Hepatocyte (in vitro differentiated cells): ENCODE data around the gene GORAB. TPM values are rescaled to one million over a fixed set of nuclear protein-coding genes. Genes with fewer than 3 reads are reported as not detected.

Source experiments
- DNase-seq: peaks from one replicate; pipeline ENCODE4 v3.0.0-alpha.2; 2016; ENCODE audit warnings: low spot score
- H2AFZ ChIP-seq: fragments of 200-600 bp; sonication (generic); 2 replicates; pipeline ENCODE4 v1.6.0; 2016; ENCODE audit warnings: antibody characterized with exemption, mild to moderate bottlenecking
- H3K27ac ChIP-seq: fragments of 200-600 bp; sonication (generic); 2 replicates; pipeline ENCODE4 v1.5.1; 2016; ENCODE audit warnings: mild to moderate bottlenecking
- H3K27me3 ChIP-seq: fragments of 200-600 bp; sonication (generic); 2 replicates; pipeline ENCODE4 v1.6.1; 2016
- H3K36me3 ChIP-seq: fragments of 200-600 bp; sonication (generic); replicated peaks from 2 replicates; pipeline ENCODE4 v1.5.1; 2016; ENCODE audit warnings: low read depth; ENCODE audit not compliant: insufficient read depth
- H3K4me1 ChIP-seq: fragments of 200-600 bp; sonication (generic); 2 replicates; pipeline ENCODE4 v1.5.1; 2016; ENCODE audit warnings: mild to moderate bottlenecking, moderate library complexity; ENCODE audit not compliant: insufficient read depth
- H3K4me2 ChIP-seq: fragments of 200-600 bp; sonication (generic); 2 replicates; pipeline ENCODE4 v1.6.0; 2016
- H3K4me3 ChIP-seq: fragments of 200-600 bp; sonication (generic); 2 replicates; pipeline ENCODE4 v1.5.1; 2016; ENCODE audit warnings: mild to moderate bottlenecking
- H3K79me2 ChIP-seq: fragments of 200-600 bp; sonication (generic); 2 replicates; pipeline ENCODE4 v1.6.0; 2017; ENCODE audit warnings: mild to moderate bottlenecking
- H3K9me2 ChIP-seq: fragments of 200-600 bp; sonication (generic); replicated peaks from 2 replicates; pipeline ENCODE4 v1.6.0; 2017; ENCODE audit warnings: mild to moderate bottlenecking; ENCODE audit not compliant: insufficient read depth
- H3K9me3 ChIP-seq: fragments of 200-600 bp; sonication (generic); 2 replicates; pipeline ENCODE4 v1.5.1; 2016; ENCODE audit warnings: low read depth, mild to moderate bottlenecking
- H4K20me1 ChIP-seq: fragments of 200-600 bp; sonication (generic); 2 replicates; pipeline ENCODE4 v1.6.0; 2016; ENCODE audit warnings: mild to moderate bottlenecking; ENCODE audit not compliant: insufficient read depth, poor library complexity, severe bottlenecking
- CTCF ChIP-seq: fragments of 200-600 bp; sonication (generic); IDR thresholded peaks from 2 replicates; pipeline ENCODE4 v1.5.1; 2016; ENCODE audit warnings: antibody characterized with exemption, mild to moderate bottlenecking; ENCODE audit not compliant: poor library complexity
- EZH2 ChIP-seq: fragments of 200-600 bp; sonication (generic); IDR thresholded peaks from 2 replicates; pipeline ENCODE4 v1.6.1; 2016; ENCODE audit warnings: antibody characterized with exemption, mild to moderate bottlenecking, borderline replicate concordance
- EZH2phosphoT487 ChIP-seq: fragments of 200-600 bp; sonication (generic); IDR thresholded peaks from one replicate; pipeline ENCODE4 v1.6.1; 2018; ENCODE audit warnings: antibody characterized with exemption, mild to moderate bottlenecking, low read depth, moderate library complexity; ENCODE audit not compliant: unreplicated experiment, severe bottlenecking
- WGBS: methylation state at CpG from one replicate; pipeline ENCODE4 v1.1.6; 2016; ENCODE audit warnings: low lambda C conversion rate; ENCODE audit errors: missing lambda C conversion rate; 5-methylcytosine and 5-hydroxymethylcytosine counted together
- polyA plus RNA-seq: library from polyadenylated mRNA; unstranded; fragments of >200 nt; fragmentation: Nextera tagmentation; extraction: Ambion mirVana; gene quantifications from 2 replicates; pipeline ENCODE4 v1.2.1, GENCODE V29; 2016
- total RNA-seq: library from RNA; depleted of rRNA; stranded (reverse); fragments of >200 nt; gene quantifications from 2 replicates; pipeline ENCODE4 v1.2.3, GENCODE V29; 2014

GORAB gene
- total and polyA plus RNA-seq, 2 experiments from 2014 or later, result 10.9 to 13.7 TPM

GRCh38 chr1:170578359-170578758 lies 46.4 kb downstream of the GORAB start:
- no peak overlapping the region for H3K4me2 ChIP-seq
- H3K27me3 ChIP-seq, result no peaks in the 10 kb centered on the region
- H3K27ac ChIP-seq, result no peak overlapping the region
- H4K20me1 ChIP-seq, result no peaks in the 10 kb centered on the region
- H3K79me2 ChIP-seq, result no peaks in the 10 kb centered on the region
- H3K9me2 ChIP-seq, result no peaks in the 10 kb centered on the region
- no peak overlapping the region for H3K4me3 ChIP-seq
- DNase-seq, result no peak
- no peaks in the 10 kb centered on the region for H3K4me1 ChIP-seq
- H2AFZ ChIP-seq, result no peak overlapping the region
- no peaks in the 10 kb centered on the region for H3K9me3 ChIP-seq
- no peak for TF ChIP-seq EZH2phosphoT487
- no peak for TF ChIP-seq CTCF
- no peak for TF ChIP-seq EZH2
- WGBS, result 76% methylated on average over 1 of the region's 1 CpG
- H3K36me3 ChIP-seq, result no peaks in the 10 kb centered on the region

GRCh38 chr1:170580636-170581440 lies 48.9 kb downstream of the GORAB start:
- Histone ChIP-seq H3K9me3 (no peaks in the 10 kb centered on the region), H3K4me2 (no peak overlapping the region), H3K79me2 (no peaks in the 10 kb centered on the region), H3K9me2 (no peaks in the 10 kb centered on the region), H3K4me3 (no peak overlapping the region), H2AFZ (no peak overlapping the region), H3K4me1 (no peaks in the 10 kb centered on the region), H4K20me1 (no peaks in the 10 kb centered on the region), H3K36me3 (no peaks in the 10 kb centered on the region), H3K27me3 (no peaks in the 10 kb centered on the region), H3K27ac (peak overlapping the region; percentile 31)
- DNase-seq, result no peak
- WGBS, result 49% methylated on average over 2 of the region's 2 CpGs
- no peak for TF ChIP-seq CTCF

- Histone ChIP-seq H3K79me2 (no peaks in the 10 kb centered on the region), H3K4me1 (peaks cover 3% of the 10 kb centered on the region), H3K4me3 (no peak overlapping the region), H3K36me3 (no peaks in the 10 kb centered on the region), H3K9me2 (no peaks in the 10 kb centered on the region), H2AFZ (no peak overlapping the region), H3K27me3 (no peaks in the 10 kb centered on the region), H3K27ac (no peak overlapping the region), H3K9me3 (no peaks in the 10 kb centered on the region), H3K4me2 (no peak overlapping the region), H4K20me1 (no peaks in the 10 kb centered on the region)
- no peak for TF ChIP-seq EZH2
- TF ChIP-seq EZH2phosphoT487, result no peak
- TF ChIP-seq CTCF, result no peak
- WGBS, result 82% methylated on average over 3 of the region's 3 CpGs
- DNase-seq, result no peak
Observed at GRCh38 chr1:170583186-170583585, 51.2 kb downstream of the GORAB start.
